MM.1S (cell line): ENCODE results near the gene RBP5.

Experiments used
- DNase-seq: peaks from one replicate; pipeline ENCODE4 v3.0.0-alpha.2; 2015
- H2AFZ ChIP-seq: fragments of 300-600 bp; sonication (generic); 2 replicates; pipeline ENCODE4 v1.6.0; 2016; ENCODE audit warnings: antibody characterized with exemption, low read length
- H3F3A ChIP-seq: fragments of 300-600 bp; sonication (generic); 2 replicates; pipeline ENCODE4 v1.6.1; 2016; ENCODE audit warnings: mild to moderate bottlenecking, antibody characterized with exemption, low read length, moderate library complexity, mixed read lengths; ENCODE audit not compliant: insufficient read depth
- H3K27ac ChIP-seq: fragments of 300-600 bp; sonication (generic); 2 replicates; pipeline ENCODE4 v1.5.1; 2016; ENCODE audit warnings: mild to moderate bottlenecking, low read length
- H3K27me3 ChIP-seq: fragments of 300-600 bp; sonication (generic); replicated peaks from 2 replicates; pipeline ENCODE4 v1.6.0; 2016; ENCODE audit warnings: low read length; ENCODE audit not compliant: insufficient read depth
- H3K36me3 ChIP-seq: fragments of 300-600 bp; sonication (generic); replicated peaks from 2 replicates; pipeline ENCODE4 v1.6.1; 2016; ENCODE audit warnings: mild to moderate bottlenecking, low read length, mixed read lengths; ENCODE audit not compliant: insufficient read depth
- H3K4me1 ChIP-seq: fragments of 300-600 bp; sonication (generic); 2 replicates; pipeline ENCODE4 v1.6.1; 2016; ENCODE audit warnings: low read length, mixed read lengths
- H3K4me2 ChIP-seq: fragments of 300-600 bp; sonication (generic); 2 replicates; pipeline ENCODE4 v1.6.0; 2016; ENCODE audit warnings: low read depth, low read length
- H3K4me3 ChIP-seq: fragments of 300-600 bp; sonication (generic); 2 replicates; pipeline ENCODE4 v1.5.1; 2016; ENCODE audit warnings: low read length, mixed read lengths
- H3K79me2 ChIP-seq: fragments of 300-600 bp; sonication (generic); 2 replicates; pipeline ENCODE4 v1.6.1; 2016; ENCODE audit warnings: mixed run types, low read length, mixed read lengths
- H3K9ac ChIP-seq: fragments of 300-600 bp; sonication (generic); 2 replicates; pipeline ENCODE4 v1.6.1; 2016; ENCODE audit warnings: low read length, mixed read lengths
- H3K9me2 ChIP-seq: fragments of 300-600 bp; sonication (generic); replicated peaks from 2 replicates; pipeline ENCODE4 v1.6.1; 2016; ENCODE audit warnings: mild to moderate bottlenecking, low read length, mixed read lengths; ENCODE audit not compliant: insufficient read depth
- H3K9me3 ChIP-seq: fragments of 300-600 bp; sonication (generic); replicated peaks from 2 replicates; pipeline ENCODE4 v1.6.1; 2016; ENCODE audit warnings: mild to moderate bottlenecking, low read length, mixed read lengths; ENCODE audit not compliant: insufficient read depth
- H4K20me1 ChIP-seq: fragments of 300-600 bp; sonication (generic); 2 replicates; pipeline ENCODE4 v1.6.1; 2016; ENCODE audit warnings: mild to moderate bottlenecking, low read length, moderate library complexity, mixed read lengths; ENCODE audit not compliant: insufficient read depth
- EZH2 ChIP-seq: fragments of 300-600 bp; sonication (generic); optimal IDR thresholded peaks from 2 replicates; pipeline ENCODE3; 2017; ENCODE audit warnings: low read depth, mild to moderate bottlenecking, antibody characterized with exemption, low read length, mixed read lengths
- EZH2phosphoT487 ChIP-seq: fragments of 300-600 bp; sonication (generic); IDR thresholded peaks from 2 replicates; pipeline ENCODE4 v1.6.1; 2018; ENCODE audit warnings: antibody characterized with exemption, low read length
- TF ChIP-seq, protein P1 (sequence below): fragments of 300-600 bp; sonication (generic); IDR thresholded peaks from 2 replicates; pipeline ENCODE4 v1.5.1; 2016; ENCODE audit warnings: antibody characterized with exemption, low read length, mixed read lengths

Gene RBP5

DNA sequence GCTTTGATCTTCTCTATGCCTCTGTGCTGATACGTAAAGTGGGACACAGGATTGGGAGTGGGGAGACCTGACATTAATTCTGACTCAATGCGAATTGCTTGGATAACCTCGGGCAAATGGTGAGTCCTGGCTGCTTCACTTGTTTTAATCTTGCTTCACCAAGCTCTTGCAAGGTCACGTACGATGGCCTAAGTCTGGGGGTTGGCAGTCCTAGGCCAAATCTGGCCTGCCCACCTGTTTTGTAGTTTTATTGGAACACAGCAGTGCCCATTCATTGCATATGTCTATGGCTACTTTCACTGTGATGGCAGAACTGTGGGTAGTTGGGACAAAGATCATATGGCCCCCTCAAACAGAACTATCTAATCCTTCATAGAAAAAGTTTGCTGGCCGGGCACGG lies 14.9 kb upstream of the RBP5 start:
- DNase-seq, result no peak
- no peaks in the 10 kb centered on the region for H3K79me2 ChIP-seq
- no peak overlapping the region for H2AFZ ChIP-seq
- no peak overlapping the region for H3K4me2 ChIP-seq
- TF ChIP-seq EZH2phosphoT487 (no peak), EZH2 (no peak)
- TF ChIP-seq, protein P1, sequence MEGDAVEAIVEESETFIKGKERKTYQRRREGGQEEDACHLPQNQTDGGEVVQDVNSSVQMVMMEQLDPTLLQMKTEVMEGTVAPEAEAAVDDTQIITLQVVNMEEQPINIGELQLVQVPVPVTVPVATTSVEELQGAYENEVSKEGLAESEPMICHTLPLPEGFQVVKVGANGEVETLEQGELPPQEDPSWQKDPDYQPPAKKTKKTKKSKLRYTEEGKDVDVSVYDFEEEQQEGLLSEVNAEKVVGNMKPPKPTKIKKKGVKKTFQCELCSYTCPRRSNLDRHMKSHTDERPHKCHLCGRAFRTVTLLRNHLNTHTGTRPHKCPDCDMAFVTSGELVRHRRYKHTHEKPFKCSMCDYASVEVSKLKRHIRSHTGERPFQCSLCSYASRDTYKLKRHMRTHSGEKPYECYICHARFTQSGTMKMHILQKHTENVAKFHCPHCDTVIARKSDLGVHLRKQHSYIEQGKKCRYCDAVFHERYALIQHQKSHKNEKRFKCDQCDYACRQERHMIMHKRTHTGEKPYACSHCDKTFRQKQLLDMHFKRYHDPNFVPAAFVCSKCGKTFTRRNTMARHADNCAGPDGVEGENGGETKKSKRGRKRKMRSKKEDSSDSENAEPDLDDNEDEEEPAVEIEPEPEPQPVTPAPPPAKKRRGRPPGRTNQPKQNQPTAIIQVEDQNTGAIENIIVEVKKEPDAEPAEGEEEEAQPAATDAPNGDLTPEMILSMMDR, result no peak
- no peaks in the 10 kb centered on the region for H3K36me3 ChIP-seq
- no peak overlapping the region for H3K27ac ChIP-seq
- no peaks in the 10 kb centered on the region for H3K9me3 ChIP-seq
- H3K9ac ChIP-seq, result no peak overlapping the region
- no peaks in the 10 kb centered on the region for H4K20me1 ChIP-seq
- H3K27me3 ChIP-seq, result no peaks in the 10 kb centered on the region
- H3K4me1 ChIP-seq, result 0 out of 2 replicates have a peak, but pooled peaks cover 4% of the 10 kb centered on the region
- H3K9me2 ChIP-seq, result no peaks in the 10 kb centered on the region
- H3K4me3 ChIP-seq, result no peak overlapping the region
- H3F3A ChIP-seq, result no peaks in the 10 kb centered on the region

DNA sequence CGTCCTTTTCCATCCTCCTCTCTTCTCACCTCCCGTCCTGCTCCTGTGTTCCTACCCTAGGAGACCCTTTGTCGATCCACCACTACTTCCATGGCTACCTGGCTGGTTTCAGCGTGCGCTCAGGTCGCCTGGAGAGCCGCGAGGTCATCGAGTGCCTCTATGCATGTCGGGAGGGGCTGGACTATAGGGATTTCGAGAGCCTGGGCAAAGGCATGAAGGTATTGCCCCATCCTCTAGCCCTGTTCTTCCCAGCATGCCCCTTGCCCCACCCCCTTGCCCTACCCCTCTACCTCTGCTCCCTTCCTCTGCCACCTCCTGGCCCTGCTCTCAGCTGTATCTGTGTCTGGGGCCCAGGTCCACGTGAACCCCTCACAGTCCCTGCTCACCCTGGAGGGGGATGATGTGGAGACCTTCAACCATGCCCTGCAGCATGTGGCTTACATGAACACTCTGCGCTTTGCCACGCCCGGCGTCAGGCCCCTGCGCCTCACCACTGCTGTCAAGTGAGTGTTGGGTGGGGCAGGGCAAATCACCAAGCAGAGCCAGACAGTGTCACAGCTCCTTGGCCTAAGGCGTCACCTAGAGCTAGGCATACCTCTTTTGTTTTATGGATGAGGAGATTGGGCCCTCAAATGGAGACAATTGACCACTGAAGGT lies 14.2 kb upstream of the RBP5 start:
- no peaks in the 10 kb centered on the region for H3F3A ChIP-seq
- H3K4me1 ChIP-seq, result 0 out of 2 replicates have a peak, but pooled peaks cover 4% of the 10 kb centered on the region
- no peak overlapping the region for H3K4me2 ChIP-seq
- DNase-seq, result no peak
- no peak overlapping the region for H2AFZ ChIP-seq
- no peaks in the 10 kb centered on the region for H3K9me3 ChIP-seq
- no peaks in the 10 kb centered on the region for H3K27me3 ChIP-seq
- no peaks in the 10 kb centered on the region for H3K79me2 ChIP-seq
- H3K9me2 ChIP-seq, result no peaks in the 10 kb centered on the region
- no peak overlapping the region for H3K9ac ChIP-seq
- H3K27ac ChIP-seq, result no peak overlapping the region
- TF ChIP-seq EZH2phosphoT487 (no peak), EZH2 (no peak)
- TF ChIP-seq, protein P1, result no peak
- no peaks in the 10 kb centered on the region for H4K20me1 ChIP-seq
- no peaks in the 10 kb centered on the region for H3K36me3 ChIP-seq
- no peak overlapping the region for H3K4me3 ChIP-seq

- Histone ChIP-seq H2AFZ (peak overlapping the region; percentile 43; the same call in 1 of the 2 replicates), H3K9me3 (no peaks in the 10 kb centered on the region), H3K9me2 (no peaks in the 10 kb centered on the region), H3K27ac (no peak overlapping the region), H3K9ac (no peak overlapping the region), H3K4me2 (peak overlapping the region; percentile 60), H3K27me3 (no peaks in the 10 kb centered on the region), H3K4me3 (no peak overlapping the region), H3F3A (no peaks in the 10 kb centered on the region), H3K36me3 (no peaks in the 10 kb centered on the region), H3K79me2 (no peaks in the 10 kb centered on the region), H4K20me1 (no peaks in the 10 kb centered on the region), H3K4me1 (0 out of 2 replicates have a peak, but pooled peaks cover 4% of the 10 kb centered on the region)
- DNase-seq, result peak; percentile 74
- TF ChIP-seq, protein P1, result peak; percentile 84
- TF ChIP-seq EZH2, result no peak
Measured at GRCh38 chr12:7142056-7142644, 13.5 kb upstream of the RBP5 start.
